HL-60/S4 treated with retinoic acid at 250 ng/mL for 4 days and 3 days (cell line): ENCODE measurements around the gene LZTS3.
"Not testable (repeated sequence)": the region's sequence is repeated elsewhere in the genome, so short reads cannot be mapped to it uniquely, and the experiment has no call there.

Experiments used
- in situ Hi-C: fragments of 300-500 bp; cut with MboI; formaldehyde crosslinking; loops from 2 replicates; pipeline ENCODE4 v1.7.0; 2022; ENCODE audit warnings: low sequenced_read_pairs

Gene LZTS3

GRCh38 chr20:3168079-3168828, 5.1 kb downstream of the LZTS3 start:
- in situ Hi-C loops: no loop called here

GRCh38 chr20:3167738-3168078, 5.6 kb downstream of the LZTS3 start:
- in situ Hi-C loops: no loop called here

- in situ Hi-C loops: no loop called here
Observed at GRCh38 chr20:3166913-3167342, 6.4 kb downstream of the LZTS3 start.

GRCh38 chr20:3166338-3166912, 6.9 kb downstream of the LZTS3 start:
- in situ Hi-C loops: no loop called here

- in situ Hi-C loops: no loop called here
Observed at GRCh38 chr20:3165473-3166337, 7.6 kb downstream of the LZTS3 start.

GRCh38 chr20:3164763-3165410, 8.5 kb downstream of the LZTS3 start:
- in situ Hi-C loops: no loop called here

- in situ Hi-C loops: no loop called here
Observed at GRCh38 chr20:3164043-3164762, 9.1 kb downstream of the LZTS3 start.

- in situ Hi-C loops: no loop called here
Observed at GRCh38 chr20:3163099-3164042, 10.0 kb downstream of the LZTS3 start.

- in situ Hi-C loops: no loop called here
Observed at GRCh38 chr20:3162080-3162611, 11.2 kb downstream of the LZTS3 start.

- in situ Hi-C loops: no loop called here
Observed at GRCh38 chr20:3161316-3162079, 11.9 kb downstream of the LZTS3 start.

GRCh38 chr20:3160418-3160817, 12.9 kb downstream of the LZTS3 start:
- in situ Hi-C loops: no loop called here

GRCh38 chr20:3158968-3159431, 14.3 kb downstream of the LZTS3 start:
- in situ Hi-C loops: no loop called here

GRCh38 chr20:3157817-3158216, 15.5 kb downstream of the LZTS3 start:
- in situ Hi-C loops: no loop called here

- in situ Hi-C loops: no loop called here
Observed at GRCh38 chr20:3156811-3157619, 16.3 kb downstream of the LZTS3 start.

- in situ Hi-C loops: not testable (repeated sequence)
Observed at GRCh38 chr20:3152057-3152644, 21.2 kb downstream of the LZTS3 start.

GRCh38 chr20:3150908-3151307, 22.4 kb downstream of the LZTS3 start:
- in situ Hi-C loops: no loop called here

- in situ Hi-C loops: no loop called here
Observed at GRCh38 chr20:3146732-3147341, 26.5 kb downstream of the LZTS3 start.
